Raji (cell line): ENCODE results near the gene PRSS3.

Experiments used
- POLR2A ChIP-seq: IDR thresholded peaks from 2 replicates; pipeline ENCODE4 v1.6.1; 2011; ENCODE audit warnings: low read depth, low read length, control low read depth; ENCODE audit not compliant: insufficient read depth

The PRSS3 gene

DNA sequence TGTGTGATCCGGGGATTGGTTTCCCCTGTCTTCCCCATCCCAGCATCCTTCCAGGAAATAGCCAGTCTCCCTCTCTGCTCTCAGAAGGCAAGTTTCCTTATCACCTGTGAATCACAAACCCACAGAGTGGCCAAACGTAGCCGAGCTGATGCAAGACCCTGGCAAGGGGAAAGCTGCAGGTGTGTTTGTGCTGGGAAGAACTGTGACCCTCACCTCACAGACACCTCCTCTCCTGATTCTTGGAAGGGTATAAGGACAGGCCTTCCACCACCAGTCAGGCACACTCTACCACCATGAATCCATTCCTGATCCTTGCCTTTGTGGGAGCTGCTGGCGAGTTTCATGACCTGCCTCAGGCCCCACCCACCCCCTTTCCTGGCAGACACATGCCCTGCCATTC, at the start of gene PRSS3:
TSS of gene PRSS3 (plus strand) at position 281 of the 400 bp plus-strand sequence. CDS start at position 294, 13 bp downstream.
- TF ChIP-seq POLR2A = no peak

DNA sequence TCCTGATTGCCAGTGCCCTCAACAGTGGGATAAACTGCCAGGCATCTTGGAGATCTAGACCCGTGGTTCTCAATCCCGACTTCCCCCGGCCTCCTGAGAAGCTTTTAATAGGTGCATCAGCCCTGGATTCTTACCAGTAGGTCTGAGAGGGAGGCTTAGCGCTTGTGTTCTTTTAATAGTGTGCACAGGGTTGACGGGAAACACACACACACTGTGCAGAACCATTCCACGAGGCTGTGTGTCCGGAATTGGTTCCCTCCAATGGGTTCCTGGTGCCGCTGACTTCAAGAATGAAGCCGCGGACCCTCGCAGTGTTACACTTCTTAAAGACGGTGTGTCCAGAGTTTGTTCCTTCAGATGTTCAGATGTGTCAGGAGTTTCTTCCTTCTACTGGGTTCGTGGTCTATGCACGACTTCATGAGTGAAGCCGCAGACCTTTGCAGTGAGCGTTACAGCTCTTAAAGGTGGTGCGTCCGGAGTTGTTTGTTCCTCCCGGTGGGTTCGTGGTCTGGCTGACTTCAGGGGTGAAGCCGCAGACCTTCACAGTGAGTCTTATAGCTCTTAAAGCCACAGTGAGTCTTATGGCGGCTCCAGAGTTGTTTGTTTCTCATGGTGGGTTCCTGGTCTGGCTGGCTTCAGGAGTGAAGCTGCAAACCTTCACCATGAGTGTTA, 46.6 kb upstream of the PRSS3 start:
- TF ChIP-seq POLR2A = no peak

DNA sequence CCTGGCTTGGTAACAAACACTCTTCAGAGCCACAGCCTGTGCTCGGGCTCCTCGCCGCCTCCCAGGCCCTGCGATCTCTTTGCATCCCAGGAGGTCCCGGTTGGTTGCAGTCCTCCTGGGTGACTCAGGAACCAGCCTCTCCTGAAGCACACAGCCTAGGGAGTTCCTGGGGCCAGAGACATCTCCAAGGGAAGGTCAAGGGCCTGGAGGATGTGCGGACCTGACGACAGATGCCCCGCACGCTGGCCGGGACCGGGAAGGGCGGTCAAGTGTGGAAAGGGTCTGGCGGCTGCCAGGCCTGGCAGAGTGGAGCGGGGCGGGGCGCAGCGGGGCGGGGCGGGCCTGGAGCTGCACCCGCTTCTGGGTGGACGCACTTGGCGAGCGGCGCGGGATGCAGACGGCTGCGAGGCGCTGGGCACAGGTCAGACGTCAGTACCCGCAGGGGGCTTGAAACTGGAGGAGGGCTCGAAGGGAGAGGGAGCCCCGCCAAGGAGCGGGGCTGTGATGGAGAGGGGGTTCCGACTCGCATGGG, 45.0 kb upstream of the PRSS3 start:
- no peak for TF ChIP-seq POLR2A

DNA sequence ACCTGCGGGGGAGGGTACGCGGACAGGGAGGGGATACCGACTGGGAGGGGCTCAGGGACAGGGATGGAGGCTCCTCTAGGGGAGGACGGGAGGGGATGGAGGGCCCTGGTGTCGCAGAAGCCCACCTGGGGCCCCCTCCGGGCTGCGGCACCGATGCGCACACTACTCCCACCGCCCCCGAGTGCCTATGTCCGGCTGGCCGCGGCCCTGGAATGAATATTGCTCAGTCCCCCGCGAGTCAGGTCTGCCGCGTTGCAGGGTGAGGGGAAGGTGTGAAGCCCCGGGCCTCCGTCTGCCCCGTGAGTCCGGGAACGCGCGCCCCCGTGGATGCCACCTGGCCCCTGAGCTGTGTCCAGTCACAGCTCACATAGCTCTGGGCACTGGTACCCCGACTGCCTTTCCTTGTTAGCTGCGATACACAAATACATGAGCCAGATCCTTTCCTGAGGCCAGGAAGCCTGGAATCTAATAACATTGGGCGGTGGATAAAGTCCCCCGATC, 44.5 kb upstream of the PRSS3 start:
- TF ChIP-seq POLR2A = no peak

DNA sequence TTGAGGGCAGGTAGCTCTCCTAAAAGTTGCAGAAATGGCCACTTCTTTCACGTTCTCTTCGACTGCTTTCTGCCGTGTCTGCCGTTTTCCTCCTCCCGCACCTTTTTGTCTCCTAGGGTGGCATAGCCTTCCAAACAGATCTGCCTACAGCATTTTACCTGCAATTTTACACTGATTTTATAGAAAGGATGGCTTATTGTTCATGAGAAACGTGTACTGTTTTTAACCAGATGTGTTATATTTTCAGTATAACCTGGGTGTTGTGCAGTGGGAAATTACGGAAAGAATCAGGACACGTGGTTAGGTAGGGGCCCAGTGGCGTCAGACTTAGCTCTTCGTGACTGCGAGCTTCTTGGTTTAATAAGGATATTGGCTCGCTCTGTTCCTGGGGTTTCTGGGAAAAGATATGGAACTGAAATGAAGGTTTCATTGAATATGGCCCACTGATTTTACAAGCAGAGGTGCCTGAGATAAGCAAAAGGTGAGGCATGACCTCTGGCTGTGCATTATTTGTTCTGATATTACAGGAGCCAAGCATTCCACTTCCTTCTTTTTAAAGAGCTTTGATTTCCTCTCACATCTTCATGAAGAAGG, 43.7 kb upstream of the PRSS3 start:
- no peak for TF ChIP-seq POLR2A

DNA sequence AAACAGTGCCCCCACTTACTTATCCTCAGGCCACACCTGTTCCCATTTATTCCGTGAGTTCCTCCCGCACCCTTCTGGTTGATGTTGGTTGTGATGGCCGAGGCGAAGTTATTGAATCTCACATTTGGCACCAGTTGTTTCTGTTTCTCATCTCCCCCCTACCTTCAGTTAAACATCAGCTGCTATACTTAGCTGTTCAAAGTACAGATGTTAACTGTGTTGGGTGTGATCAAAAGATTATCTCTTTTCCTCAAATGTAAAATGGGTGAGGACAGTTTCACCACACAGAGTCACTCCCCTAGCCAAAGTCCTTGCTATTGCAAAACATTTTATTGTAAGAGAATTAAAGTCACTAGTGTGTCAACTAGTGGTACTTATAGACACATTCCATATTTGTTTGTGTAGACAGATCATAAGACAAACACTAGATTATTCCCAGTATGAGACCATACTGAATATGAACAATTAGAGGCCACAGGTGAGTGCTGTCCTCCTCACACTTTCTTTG, 43.2 kb upstream of the PRSS3 start:
- no peak for TF ChIP-seq POLR2A

DNA sequence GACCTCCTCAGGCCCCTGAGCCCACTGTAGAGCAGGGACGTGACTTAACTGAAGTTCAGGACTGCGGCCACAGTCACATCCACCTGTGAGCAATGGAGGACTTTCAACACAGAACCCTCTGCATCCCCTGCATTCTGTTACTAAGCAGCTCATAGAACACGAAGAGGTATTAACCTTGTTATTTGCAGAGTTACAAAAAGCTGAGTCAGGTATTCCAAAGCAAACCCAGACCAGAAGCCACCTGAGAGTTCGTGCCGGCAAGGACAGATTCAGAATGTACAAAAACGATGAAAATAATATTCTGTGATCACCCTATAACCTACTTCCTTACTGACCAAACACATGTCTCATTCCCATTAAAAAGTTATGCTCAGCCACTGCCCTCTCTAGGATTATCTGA, 33.0 kb upstream of the PRSS3 start:
- TF ChIP-seq POLR2A = no peak

DNA sequence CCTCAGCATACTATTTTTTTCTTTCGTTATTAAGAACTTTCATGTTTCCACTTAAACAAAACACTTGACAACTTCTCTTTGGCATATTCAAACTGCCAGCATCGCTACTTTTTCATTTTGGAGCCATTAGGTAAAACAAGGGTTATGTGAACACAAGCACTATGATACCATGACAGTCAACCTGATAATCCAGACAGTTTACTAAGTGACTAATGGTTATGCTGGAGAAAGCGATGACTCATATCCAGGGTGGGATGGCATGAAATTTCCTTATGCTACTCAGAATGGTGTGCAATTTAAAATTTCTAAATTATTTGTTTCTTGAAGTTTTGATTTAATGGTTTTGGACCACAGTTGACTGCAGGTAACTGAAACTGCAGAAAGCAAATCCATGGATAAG, 29.9 kb upstream of the PRSS3 start:
- no peak for TF ChIP-seq POLR2A

DNA sequence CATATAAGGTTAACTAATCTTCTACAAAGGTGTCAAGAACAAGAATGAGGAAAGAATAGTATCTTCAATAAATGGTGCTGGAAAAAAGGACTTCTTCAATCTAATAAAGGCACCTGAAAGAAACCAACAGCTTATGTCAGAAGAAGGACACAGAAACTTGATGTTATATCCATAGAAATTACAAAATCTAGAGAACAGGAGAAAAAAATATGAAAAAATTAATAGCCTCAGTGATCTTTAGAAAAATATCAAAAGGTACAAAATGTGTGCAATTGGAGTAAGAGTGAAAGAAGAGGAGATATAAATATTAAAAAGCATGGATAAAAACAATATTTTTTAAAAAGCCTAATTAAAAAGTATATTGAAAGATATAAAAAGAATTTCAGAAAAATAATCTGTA, 18.8 kb upstream of the PRSS3 start:
- no peak for TF ChIP-seq POLR2A

DNA sequence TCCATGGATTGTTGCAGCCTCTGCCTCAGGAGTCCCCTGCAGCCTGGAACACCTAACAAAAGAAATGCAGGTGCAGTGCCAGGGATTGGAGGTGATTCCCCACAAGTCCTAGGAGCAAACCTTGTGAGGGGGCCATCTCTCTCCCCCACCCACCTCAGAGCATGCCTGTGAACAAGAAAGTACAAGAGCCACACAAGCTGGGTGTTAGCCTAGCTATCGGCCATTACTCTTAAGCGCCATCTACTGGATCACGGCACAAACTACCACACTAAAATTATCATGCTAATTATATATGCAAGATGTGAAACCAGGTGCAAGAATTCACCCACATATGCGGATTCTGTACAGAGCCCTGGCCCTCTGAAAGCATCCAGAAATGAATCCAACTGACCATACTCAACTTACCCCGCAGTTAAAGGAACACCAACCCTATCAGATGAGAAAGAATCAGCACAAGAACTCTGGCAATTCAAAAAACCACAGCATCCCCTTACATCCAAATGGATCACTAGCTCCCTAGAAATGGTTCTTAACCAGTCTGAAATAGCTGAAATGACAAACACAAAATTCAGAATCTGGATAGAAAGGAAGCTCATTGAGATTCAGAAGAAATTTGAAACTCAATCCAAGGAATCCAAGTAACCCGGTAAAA, 16.5 kb upstream of the PRSS3 start:
- TF ChIP-seq POLR2A = no peak

DNA sequence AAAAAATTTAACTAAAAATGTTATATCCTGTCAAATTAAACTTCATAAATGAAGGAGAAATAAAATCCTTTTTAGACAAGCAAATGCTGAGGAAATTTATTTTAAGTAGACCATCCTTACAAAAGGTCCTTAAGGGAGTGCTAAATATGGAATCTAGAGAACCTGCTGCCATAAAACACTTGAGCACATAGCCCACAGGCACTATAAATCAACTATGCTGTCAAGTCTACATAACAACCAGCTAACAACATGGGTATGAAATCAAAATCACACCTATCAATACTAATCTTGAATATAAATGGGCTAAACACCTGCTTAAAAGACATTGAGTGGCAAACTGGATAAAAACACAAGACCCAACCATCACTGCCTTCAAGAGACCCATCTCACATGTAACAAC, 15.1 kb upstream of the PRSS3 start:
- TF ChIP-seq POLR2A = no peak

DNA sequence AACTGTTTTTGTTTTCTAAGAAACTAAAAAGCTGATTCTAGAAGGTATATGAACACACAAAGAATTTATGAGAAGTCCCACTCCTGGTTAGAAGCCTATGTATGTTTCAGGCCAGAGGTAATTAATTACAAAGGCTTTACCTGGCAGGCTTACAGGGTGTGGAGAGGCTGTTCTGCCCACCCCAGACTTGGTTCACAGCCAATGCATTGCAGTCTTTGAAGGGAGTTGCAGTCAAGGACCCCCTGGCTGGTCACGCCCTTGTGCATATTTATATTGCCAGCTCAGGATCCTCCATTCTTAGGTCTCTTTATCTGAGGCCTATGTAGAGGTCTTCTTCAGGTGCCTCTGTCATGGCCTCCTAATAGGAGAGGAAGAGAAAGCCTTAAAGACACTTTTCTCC, 13.6 kb upstream of the PRSS3 start:
- TF ChIP-seq POLR2A = no peak

DNA sequence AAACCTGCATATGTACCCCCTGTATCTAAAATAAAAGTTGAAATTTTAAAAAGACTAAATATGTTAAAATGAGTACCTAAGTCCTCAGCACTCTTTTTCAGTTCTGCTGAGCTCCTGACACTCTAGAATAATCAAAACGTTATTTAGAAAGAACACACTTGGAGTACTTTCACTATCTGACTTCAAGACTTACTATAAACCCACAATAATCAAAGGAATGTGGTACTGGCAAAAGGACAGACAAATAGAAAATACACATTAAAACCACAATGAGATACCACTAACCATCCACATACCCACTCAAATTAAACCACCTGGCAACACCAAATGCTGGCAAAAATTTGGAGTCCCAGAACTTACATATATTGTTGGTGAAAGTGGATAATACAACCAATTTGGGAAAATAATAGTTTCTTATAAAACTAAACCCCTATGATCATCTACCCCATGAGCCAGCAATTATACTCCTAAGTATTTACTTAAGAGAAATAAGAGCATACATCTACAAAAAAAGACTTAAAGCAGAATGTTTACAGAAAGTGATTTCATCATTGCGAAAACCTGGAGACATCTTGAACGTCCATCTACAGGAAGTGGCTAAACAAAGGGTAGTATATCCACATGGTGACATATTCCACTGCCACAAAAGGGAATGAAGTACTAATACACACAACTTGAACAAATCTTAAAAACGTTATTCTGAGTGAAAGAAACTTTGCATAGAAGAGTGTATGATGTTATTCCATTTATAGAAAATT, 12.8 kb upstream of the PRSS3 start:
- TF ChIP-seq POLR2A = no peak

DNA sequence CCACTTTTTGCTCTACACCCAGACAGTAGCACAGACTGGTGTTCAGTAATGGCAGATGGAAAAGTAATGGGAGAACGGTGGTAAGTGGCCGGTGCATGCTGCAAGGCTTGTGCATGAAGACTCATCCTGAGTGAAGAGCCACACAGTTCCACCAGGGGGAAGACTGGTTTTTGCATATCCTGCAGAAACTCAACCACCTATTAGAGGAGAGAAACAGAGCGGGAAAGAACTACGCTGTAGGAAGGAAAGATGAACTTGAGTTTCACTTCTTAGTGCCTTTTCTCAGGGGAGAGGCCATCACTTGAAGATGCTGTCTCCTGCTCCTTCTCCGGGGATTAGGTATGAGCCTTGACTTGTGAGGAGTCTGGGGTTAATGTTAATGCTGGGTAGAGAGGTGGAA, 9.4 kb upstream of the PRSS3 start:
- no peak for TF ChIP-seq POLR2A

DNA sequence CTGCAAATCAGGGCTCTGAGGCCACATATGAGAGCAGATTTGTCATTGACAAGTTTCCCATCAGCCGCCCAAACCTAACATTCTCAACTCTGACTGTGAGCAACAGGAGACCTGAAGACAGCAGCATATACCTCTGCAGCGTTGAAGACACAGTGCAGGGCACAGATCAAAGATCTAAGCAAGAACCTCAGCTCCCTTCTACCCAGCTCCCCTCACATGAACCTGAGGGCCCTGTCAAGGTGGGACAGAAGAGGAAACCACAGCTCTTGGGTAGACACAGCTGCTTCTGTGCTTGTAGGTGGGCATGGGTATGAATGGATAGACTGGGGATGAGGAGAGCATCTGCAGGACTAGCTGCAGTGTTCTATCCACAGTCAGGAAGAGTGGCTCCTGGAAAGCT, 8.7 kb upstream of the PRSS3 start:
- no peak for TF ChIP-seq POLR2A
